Measurements from ENCODE around the gene TNIK.

DNA sequence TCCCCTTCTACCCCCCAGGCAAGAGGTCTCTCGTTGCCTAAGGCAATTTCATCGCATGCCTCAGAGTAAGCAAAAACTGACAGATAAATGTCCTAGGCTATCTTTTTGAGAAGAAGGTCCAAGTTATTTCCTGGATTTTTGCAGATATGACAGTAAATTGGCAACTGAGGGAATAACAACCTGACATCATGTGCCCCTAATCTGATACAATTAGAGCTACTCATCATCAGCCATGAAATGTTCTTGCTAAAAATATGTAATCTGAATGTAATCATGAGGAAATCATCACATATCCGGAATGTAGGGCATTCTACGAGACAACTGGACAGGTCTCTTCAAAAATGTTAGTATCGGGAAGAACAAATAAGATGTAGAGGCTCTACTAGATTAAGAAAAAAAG lies 44.1 kb downstream of the TNIK start:
- TF ChIP-seq, protein P1, sequence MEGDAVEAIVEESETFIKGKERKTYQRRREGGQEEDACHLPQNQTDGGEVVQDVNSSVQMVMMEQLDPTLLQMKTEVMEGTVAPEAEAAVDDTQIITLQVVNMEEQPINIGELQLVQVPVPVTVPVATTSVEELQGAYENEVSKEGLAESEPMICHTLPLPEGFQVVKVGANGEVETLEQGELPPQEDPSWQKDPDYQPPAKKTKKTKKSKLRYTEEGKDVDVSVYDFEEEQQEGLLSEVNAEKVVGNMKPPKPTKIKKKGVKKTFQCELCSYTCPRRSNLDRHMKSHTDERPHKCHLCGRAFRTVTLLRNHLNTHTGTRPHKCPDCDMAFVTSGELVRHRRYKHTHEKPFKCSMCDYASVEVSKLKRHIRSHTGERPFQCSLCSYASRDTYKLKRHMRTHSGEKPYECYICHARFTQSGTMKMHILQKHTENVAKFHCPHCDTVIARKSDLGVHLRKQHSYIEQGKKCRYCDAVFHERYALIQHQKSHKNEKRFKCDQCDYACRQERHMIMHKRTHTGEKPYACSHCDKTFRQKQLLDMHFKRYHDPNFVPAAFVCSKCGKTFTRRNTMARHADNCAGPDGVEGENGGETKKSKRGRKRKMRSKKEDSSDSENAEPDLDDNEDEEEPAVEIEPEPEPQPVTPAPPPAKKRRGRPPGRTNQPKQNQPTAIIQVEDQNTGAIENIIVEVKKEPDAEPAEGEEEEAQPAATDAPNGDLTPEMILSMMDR (conservative IDR thresholded peaks at IDR 0.05; ENCODE audit: low read depth, low read length), result no peak
- no peak for TF ChIP-seq RAD21 (IDR thresholded peaks at IDR 0.05; ENCODE audit: low read length)
- no peak for TF ChIP-seq POLR2A (IDR thresholded peaks at IDR 0.05; ENCODE audit: low read depth, low read length)
- no peak for TF ChIP-seq RFX5 (IDR thresholded peaks at IDR 0.05; ENCODE audit: low read depth, low read length)
- no peak for TF ChIP-seq USF2 (IDR thresholded peaks at IDR 0.05; ENCODE audit: low read depth, low read length)
- no peak for TF ChIP-seq MAFK (IDR thresholded peaks at IDR 0.05; ENCODE audit: low read depth, low read length)
- no peak for TF ChIP-seq MXI1 (IDR thresholded peaks at IDR 0.05; ENCODE audit: borderline replicate concordance, low read depth, low read length)
- no peak for TF ChIP-seq BHLHE40 (IDR thresholded peaks at IDR 0.05; ENCODE audit: low read depth, low read length)
- no peak for TF ChIP-seq CHD1 (IDR thresholded peaks at IDR 0.05; ENCODE audit: low read depth, low read length)
- no peak for TF ChIP-seq SMC3 (IDR thresholded peaks at IDR 0.05; ENCODE audit: low read depth, low read length)

Data from IMR-90 (cell line).